ENCODE measurements around the gene SMAGP.
"Not testable (repeated sequence)": the region's sequence is repeated elsewhere in the genome, so short reads cannot be mapped to it uniquely, and the experiment has no call there.

Gene SMAGP

DNA sequence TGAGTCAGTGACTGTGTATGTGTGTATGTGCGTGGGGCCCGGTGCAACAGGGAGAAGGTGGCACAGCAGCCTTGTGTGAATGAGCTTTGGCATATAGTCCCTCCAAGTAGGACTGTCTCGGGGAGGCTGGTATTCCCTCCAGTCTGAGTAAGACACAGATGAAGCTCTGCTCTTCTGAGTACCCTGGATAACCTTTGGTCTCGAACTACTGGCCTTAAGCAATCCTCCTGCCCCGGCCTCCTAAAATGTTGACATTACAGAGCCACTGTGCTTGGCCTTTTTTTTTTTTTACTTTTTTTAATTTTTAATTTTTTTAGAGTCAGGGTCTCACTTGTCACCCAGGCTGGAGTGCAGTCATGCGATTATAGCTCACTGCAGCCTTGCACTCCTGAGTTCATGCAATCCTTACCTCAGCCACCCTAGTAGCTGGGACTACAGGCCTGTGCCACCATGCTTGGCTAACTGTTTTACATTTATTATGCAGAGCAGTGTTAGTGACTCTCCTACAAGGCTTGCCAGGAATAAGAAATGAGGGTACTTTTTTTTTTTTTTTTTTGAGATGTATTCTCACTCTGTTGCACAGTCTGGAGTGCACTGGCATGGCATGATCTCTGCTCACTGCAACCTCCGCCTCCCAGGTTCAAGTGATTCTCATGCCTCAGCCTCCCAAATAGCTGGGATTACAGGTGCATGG lies 41.0 kb downstream of the SMAGP start:
- FAIRE-seq (no peak), DNase-seq (ENCODE audit: extremely low spot score, insufficient read length, low read depth) (no peak)

DNA sequence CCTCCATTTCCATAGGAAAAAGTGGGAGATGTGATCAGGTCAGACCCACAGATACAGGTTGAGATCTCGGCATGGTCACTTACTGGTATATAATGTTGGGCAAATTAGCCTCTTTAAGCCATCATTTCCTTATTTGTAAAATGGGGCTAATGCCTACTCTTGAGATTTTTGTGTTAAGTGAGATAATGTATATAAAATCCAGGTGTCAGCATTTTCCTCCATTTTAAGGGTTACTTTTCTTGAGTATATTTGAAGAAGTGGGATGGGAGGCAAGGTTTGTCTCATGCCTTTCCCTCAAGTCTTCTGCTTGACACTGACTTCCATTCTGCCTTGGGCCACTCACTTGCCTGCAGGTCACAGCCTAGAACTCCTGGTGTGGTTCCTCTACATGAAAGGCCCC lies 42.3 kb downstream of the SMAGP start:
- FAIRE-seq, result no peak

DNA sequence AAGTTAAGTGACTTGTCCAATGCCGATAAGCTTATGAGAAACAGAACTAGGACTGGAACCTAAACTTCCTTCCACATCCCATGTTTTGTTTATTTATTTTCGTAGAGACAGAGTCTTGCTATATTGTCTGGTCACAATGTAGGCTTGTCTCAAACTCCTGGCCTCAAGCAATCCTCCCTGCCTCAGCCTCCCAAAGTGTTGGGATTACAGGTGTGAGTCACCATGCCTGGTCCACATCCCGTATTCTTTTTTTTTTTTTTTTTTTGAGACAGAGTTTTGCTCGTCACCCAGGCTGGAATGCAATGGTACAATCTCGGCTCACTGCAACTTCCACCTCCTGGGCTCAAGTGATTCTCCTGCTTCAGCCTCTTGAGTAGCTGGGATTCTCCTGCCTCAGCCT lies 43.1 kb downstream of the SMAGP start:
- not testable (repeated sequence) for FAIRE-seq; DNase-seq (ENCODE audit: extremely low spot score, insufficient read length, low read depth)

More for the DNA sequence above, 42.3 kb downstream of the SMAGP start:
- DNase-seq (ENCODE audit: extremely low spot score, insufficient read length, low read depth), result no peak

DNA sequence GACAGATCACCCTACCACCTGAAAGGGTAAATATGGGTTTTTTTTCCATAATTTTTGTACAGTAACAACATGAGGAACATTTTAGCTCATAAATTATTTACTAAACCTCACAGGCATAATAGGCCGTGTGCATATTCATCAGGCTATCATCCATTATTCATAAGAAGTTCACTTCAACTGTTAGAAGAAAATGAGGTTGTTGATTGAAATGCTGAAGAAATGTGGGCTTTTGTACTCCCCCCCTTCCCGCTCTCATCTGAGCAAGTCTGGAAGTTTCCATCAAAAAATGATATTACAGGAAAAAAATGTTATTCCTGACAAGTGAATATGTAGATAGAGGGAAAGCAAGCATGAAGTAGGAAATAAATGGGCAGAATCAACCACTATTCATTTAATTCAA lies 44.4 kb downstream of the SMAGP start:
- no peak for FAIRE-seq

DNA sequence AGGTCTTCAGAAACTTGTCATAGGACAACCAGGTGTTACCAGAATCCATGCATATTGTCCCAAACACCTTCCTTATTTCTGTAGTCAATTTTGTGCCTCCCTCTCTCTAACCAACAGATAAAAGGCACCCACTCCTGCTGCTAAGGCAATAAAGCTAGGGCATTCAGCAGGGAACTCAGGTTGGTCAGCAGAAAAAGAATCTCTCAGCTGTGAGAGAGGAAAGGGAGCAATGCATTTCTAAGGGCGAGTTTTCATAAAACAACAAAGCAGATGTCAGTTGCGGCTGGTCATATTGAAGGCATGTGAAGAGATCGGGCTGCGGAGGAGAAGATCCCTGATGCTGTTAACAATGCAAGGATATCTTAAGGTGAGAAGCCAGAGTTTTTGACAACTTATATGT lies 45.0 kb downstream of the SMAGP start:
- DNase-seq (ENCODE audit: extremely low spot score, insufficient read length, low read depth) (no peak), FAIRE-seq (no peak)

More for the DNA sequence above, 44.4 kb downstream of the SMAGP start:
- no peak for DNase-seq (ENCODE audit: extremely low spot score, insufficient read length, low read depth)

DNA sequence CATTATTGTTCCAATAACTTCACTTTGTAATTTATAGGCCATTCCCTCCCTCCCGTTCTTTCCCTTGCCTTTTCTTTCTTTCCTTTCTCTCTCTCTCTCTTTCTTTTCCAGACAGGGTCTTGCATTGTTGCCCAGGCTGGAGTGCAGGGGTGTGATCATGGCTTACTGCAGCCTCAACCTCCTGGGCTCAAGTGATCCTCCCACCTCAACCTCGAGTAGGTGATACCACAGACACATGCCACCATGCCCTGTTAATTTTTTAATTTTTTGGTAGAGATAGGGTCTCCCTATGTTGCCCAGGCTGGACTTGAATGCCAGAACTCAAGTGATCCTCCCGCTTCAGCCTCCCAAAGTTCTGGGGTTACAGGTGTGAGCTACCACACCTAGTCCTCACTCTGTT lies 45.6 kb downstream of the SMAGP start:
- DNase-seq (ENCODE audit: extremely low spot score, insufficient read length, low read depth) (no peak), FAIRE-seq (no peak)

DNA sequence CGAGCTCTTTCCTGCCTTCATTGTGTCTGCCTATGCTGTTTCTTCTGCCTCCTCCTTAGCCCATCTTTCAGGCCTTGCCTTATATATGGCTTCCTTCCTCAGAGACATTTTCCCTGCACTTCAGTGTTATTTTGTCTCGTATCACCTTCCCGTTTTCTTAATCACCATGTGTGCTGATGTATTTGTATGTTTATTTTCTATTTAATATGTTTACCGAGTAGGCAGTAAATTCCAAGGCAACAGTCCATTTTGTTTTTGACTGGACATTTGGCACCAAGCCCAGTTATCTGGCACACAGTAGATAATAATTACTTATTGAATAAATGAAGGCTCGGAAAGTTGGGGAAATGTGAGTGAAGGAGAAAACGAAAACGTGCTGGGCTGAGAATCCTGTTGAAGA lies 47.8 kb downstream of the SMAGP start:
- no peak for DNase-seq (ENCODE audit: extremely low spot score, insufficient read length, low read depth)

DNA sequence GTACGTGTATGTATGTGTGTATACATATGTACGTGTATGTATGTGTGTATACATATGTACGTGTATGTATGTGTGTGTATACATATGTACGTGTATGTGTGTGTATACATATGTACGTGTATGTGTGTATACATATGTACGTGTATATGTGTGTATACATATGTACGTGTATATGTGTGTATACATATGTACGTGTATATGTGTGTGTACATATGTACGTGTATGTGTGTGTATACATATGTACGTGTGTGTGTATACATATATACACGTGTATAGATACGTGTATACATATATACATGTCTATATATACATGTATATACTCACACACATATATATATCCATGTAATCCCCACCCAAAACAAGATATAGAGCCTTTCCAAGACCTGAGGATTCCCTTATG lies 50.4 kb downstream of the SMAGP start:
- not testable (repeated sequence) for DNase-seq (ENCODE audit: extremely low spot score, insufficient read length, low read depth); FAIRE-seq

More for the DNA sequence above, 47.8 kb downstream of the SMAGP start:
- FAIRE-seq, result no peak

DNA sequence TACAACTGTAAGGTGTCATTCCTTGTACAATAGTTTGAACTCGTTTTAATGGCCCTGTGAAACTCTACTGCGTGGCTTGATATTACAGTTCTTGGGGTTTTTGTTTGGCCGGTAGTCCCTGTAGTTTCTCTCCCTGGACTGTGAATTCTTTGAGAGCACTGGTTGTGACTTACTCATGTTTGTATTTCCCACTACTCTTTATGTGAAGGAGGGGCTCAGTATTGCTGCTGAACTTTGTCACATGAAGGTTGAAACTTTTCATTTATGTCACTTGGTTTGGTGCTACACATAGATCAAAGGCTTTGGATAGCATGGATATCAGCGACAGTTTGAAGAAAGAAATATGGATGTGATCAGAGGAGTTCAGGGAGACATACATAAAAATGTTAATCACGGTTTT lies 50.9 kb downstream of the SMAGP start:
- DNase-seq (ENCODE audit: extremely low spot score, insufficient read length, low read depth) (no peak), FAIRE-seq (no peak)

DNA sequence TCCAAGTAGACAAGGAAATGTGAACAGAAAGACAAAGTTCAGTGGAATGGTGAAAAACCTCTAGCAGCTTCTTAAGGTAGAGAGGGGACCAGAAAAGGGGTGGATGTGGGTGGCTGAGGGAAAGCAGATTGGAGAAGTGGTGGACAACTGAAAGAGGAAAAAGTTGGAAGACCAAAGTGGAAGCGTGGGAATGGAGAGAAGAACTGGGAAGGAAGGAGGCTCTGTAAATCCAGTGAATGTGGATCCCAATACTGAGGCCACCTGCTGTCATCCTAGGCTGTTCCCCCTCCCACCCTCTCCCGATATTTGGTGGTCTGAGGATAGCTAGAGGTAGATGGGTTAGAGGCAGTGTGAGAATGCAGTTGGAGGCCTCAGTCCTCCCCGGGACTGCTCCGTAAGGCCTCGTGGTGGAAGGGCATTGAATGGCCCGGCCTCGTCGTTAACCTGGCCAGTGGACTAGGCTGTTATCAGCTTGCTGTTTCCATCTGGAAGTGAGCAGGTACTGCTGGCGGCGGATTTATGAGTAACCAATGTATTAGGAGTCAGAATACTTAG lies 51.5 kb downstream of the SMAGP start:
- no peak for DNase-seq (ENCODE audit: extremely low spot score, insufficient read length, low read depth)
- FAIRE-seq, result no peak

DNA sequence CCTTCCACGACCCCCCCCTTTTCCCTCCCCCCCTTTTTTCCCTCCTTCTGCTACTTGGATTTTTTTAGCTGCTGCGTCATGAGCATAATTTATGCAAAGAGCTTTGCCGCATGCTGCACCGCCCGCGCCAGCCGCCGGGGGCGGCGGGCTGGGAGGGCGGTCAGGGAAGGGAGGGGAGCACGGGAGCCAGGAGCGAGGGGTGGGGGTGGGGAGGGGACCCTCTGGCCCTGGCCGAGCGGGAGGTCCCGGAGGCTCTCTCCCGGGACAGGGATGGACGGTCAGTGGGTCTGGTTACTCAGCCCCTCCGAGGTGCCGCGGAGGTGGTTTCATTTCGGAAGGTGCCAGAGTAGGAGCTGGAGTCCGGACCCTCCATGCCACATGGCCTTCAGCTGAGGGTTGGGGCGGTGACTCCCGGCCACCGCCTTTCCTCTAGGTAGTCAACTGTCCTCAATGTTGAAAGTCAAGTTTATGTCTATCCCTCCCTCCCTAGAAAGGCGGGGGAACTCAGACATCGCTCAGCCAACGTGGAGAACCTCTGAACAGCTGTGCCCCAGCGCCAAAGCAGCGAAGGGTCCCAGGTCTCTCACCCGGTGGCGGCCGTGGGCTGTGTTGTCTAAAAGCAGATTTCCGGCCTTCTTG lies 52.1 kb downstream of the SMAGP start, which contains the start of gene POU6F1:
POU6F1 (minus strand) TSS at position 95 of the 639 bp plus-strand sequence. CDS start 11,226 bp downstream, outside the sequence.
- DNase-seq (ENCODE audit: extremely low spot score, insufficient read length, low read depth), result peak; percentile 77
- FAIRE-seq, result peak; percentile 38

DNA sequence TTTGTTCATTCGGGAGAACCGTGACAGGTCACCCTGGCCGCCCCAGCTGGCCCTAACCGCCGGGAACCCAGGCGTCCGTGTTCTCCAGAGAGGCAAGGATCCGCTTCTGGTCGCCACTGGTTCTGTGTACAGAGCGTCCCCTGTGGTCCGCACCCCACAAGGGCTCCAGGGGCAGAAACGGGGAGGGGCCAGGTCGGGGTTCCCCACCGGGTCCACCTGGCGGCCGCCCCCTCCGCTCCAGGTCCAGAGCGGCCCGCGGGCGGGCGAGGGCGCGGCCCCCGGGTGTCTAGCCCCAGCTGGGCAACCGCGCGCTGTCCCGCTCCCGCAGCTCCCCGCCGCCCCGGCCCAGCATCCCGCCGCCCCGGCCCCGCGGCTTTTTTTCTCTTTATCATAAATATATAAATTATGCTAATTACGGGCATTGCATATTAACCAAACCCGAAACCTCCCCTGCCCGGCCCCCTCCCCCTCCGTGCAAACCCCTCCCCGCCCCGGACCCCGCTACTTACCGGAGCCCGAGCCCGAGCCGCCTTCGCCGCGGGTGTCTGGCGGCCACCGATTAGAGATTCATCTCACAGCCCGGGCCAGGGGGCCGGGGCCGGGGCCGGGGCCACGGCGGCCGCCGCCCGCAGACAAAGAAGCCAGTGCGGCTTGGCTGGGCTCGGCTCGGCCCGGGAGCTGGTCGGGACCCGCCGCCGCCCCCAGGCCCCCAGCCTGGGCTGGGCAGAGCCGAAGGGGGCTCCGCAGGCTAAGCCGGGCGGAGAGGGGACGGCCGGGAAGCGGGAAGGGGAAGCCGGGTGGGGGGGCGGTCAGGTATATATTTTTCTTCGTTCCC lies 52.9 kb downstream of the SMAGP start:
- DNase-seq (ENCODE audit: extremely low spot score, insufficient read length, low read depth) (peak; percentile 54), FAIRE-seq (no peak)

DNA sequence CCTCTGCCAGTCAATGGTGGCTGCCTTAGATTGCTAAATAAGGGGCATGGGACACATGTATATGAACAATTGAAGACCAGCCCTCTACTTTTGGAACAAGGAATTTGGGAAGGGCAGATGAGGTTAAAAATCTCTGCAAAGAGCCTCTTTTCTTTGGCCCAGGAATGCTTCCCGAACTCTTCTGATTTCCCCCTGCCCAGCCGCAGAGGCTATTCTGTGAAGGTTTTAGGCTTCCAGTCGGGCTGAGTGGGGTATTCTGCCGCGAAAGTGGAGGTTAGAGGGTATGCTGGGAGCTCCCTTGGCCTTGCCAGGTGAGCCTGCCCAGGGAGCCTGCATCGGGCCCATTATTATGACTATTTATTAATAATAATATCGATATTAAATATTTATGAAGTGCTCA lies 53.6 kb downstream of the SMAGP start:
- DNase-seq (ENCODE audit: extremely low spot score, insufficient read length, low read depth) (no peak), FAIRE-seq (no peak)

DNA sequence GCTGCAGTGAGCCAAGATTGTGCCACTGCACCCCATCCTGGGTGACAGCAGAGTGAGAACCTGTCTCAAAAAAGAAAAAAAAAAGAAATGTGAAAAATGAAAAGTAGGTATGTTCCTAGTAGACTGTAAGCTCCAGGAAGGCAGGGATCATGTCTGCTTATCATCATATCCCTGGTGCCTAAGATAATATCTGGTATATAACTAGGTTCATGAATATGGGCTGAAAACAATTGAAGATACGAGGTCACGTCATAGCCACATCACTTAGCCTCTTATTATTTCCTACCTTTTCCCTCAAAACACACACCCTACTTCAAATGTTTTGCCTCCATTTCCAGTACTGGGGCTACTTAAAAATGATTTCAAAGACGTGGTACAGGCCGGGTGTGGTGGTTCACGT lies 55.3 kb downstream of the SMAGP start:
- FAIRE-seq, result no peak
- DNase-seq (ENCODE audit: extremely low spot score, insufficient read length, low read depth), result no peak

DNA sequence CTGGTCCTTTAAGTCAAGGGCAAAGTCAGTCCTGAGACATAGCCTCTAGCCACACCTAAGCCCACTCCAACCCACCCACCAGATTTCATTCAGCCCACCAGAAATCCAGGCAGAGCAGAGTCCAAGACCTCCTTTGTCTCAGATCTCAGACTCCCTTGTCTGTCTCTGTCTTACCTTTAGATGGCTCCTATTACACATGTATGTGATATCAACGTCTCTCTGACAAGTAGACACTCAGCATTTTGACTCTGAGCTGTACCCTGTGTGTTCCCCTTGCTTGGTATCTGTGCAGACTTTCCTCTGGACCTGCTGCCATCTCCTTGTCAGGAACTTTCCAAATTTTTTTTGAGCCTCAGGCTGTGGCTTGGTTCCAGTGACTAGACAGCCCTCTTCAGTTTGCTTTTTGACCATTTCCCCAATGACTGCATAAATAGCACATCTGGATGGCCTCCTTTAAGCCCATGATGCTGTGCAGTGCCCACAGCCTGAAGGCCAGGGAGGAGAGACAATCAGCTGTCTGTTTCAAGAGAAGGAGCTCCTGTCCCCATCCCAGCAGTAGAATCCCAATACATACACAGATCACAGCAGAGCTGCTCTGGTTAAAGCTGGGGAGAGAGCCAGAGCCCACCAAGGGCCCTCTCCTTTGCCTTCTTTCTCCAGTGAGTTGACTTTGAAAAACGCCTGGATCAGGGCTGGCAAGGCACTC lies 59.4 kb downstream of the SMAGP start:
- FAIRE-seq, result no peak
- no peak for DNase-seq (ENCODE audit: extremely low spot score, insufficient read length, low read depth)

DNA sequence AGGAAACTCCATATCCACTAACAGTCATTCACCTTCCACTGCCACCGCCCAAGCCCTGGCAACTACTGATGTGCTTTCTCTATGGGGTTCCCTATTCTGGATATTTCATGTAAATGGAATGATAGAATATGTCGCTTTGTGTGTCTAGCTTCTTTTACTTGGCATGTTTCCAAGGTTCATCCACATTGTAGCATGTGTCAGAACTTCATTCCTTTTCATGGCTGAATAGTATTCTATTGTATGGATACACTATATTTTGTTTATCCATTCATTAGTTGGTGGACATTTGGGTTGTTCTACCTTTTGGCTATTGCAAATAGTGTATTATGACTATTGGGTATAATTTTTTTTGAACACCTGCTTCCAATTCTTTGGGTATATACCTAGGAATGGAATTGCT lies 61.0 kb downstream of the SMAGP start:
- FAIRE-seq (no peak), DNase-seq (ENCODE audit: extremely low spot score, insufficient read length, low read depth) (no peak)

DNA sequence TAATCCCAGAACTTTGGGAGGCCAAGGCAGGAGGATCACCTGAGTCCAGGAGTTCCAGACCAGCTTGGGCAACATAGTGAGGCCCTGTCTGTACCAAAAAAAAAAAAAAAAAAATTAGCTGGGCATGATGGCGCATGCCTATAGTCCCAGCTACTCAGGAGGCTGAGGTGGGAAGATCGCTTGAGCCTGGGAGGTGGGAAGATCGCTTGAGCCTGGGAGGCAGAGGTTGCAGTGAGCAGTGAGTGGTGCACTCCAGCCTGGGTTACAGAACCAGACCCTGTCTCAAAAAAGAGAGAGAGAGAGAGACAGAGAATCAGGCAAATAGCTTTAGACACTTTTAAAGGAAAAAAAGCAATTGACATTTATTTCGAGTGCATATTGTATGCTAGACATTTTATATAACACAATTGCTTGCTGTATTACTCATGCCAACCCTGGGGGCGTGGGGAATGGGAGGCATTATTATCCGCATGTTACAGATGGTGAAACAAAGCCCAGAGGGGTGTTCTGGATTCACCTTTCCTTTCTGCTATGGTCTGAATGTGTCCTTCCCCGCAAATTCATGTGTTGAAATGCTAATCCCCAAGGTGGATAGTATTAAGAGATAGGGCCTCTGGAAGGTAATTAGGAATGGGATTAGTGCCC lies 62.1 kb downstream of the SMAGP start:
- no peak for FAIRE-seq
- DNase-seq (ENCODE audit: extremely low spot score, insufficient read length, low read depth), result no peak

DNA sequence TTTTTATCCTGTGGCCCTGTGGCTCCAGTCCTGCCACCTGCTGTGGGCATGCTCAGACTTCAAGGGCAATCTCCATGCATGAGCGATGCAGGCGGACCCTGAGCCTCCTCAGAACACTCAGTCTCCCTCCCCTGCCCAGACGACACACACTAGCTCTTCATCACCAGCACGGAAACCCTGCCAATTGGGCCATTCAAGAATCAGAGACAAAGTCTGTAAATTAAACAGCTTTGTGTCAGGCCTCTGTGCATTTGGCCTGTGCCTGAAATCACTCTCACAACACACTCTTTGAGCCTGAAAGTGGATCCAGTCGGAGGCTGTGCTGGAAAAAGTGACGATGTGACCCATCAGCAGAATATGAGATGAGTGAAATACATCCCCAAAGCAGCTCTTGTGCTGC lies 64.9 kb downstream of the SMAGP start:
- FAIRE-seq (no peak), DNase-seq (ENCODE audit: extremely low spot score, insufficient read length, low read depth) (no peak)

DNA sequence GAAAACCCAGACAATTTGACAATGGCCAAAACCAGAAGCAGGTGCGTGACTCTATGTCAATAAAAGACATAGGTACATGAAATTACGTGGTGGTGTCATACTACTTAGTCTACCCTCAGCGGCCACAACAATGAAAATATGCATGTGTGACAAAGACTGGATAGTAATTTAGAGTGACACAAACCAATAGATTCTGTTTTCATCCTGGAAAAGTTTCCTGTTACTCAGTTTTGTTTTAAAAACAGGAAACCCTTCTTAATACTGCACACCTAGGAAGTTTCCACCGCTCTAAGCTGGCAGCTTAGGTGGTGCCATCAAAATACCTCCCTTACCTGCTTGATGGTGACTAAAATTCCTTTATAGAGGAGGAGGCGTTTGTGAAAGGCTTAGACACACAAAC lies 67.5 kb downstream of the SMAGP start:
- DNase-seq (ENCODE audit: extremely low spot score, insufficient read length, low read depth), result no peak
- FAIRE-seq, result no peak

Measured in GM18507 (cell line).